ENCODE measurements around the gene FIGNL1. TPM values are rescaled to one million over a fixed set of nuclear protein-coding genes. Genes with fewer than 3 reads are reported as not detected.

The FIGNL1 gene
- total RNA-seq, 1 donor, result 20.3 TPM

DNA sequence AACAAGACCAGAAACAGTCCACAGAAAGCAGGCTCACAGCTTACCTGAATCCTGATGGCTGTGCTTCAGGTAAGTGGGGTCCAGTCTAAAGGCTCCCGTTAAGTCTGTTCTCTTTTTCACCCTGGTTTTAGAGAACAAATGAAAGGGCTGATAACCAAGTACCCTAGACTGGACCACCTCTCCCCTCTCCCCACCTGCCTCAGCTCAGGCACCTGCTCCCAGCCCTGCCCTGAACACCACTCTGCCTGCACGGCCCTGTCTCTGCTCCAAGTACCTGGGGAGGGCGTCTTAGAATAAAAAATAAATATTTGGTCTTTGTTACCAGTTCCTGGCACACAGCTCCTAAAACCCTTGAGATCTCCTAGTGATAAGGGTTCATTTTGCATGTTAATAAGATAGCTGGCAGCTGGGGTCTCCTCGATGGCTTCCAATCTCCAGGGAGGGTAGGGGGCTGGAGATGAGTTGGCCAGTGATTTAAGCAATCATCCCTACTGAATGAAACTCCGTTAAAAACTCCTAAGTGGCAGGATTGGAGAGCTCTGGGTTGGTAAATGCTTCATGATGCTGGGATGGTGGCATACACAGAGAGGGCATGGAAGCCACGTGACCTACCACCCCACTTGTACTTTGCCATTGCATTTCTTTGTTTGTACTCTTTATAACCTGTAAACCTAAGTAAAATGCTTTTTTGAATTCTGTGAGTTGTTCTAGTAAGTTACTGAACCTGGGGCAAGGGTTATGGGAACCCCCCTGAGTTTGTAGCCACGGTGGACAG, 29.8 kb upstream of the FIGNL1 start:
- TF ChIP-seq, protein P1, sequence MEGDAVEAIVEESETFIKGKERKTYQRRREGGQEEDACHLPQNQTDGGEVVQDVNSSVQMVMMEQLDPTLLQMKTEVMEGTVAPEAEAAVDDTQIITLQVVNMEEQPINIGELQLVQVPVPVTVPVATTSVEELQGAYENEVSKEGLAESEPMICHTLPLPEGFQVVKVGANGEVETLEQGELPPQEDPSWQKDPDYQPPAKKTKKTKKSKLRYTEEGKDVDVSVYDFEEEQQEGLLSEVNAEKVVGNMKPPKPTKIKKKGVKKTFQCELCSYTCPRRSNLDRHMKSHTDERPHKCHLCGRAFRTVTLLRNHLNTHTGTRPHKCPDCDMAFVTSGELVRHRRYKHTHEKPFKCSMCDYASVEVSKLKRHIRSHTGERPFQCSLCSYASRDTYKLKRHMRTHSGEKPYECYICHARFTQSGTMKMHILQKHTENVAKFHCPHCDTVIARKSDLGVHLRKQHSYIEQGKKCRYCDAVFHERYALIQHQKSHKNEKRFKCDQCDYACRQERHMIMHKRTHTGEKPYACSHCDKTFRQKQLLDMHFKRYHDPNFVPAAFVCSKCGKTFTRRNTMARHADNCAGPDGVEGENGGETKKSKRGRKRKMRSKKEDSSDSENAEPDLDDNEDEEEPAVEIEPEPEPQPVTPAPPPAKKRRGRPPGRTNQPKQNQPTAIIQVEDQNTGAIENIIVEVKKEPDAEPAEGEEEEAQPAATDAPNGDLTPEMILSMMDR (IDR thresholded peaks at IDR 0.05; ENCODE audit: insufficient read depth, low read depth, low read length), result no peak

DNA sequence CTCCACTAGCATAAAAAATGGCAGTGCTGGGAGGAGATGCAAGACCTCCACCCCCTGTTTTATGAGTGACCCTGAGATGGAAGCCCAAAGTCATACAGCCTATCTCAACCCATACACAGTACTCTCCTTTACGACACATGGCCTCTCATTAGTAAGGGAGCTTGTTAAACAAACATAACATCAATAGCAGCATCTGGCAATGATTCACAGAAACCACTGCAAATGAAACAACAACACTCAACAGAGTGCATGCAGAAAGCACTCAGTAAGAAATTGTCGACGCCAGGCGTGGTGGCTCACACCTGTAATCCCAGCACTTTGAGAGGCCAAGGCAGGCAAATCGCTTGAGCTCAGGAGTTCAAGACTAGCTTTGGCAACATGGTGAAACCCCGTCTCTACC, 27.5 kb upstream of the FIGNL1 start:
- peak; percentile 50 for DNase-seq (ENCODE audit: low read depth)
- TF ChIP-seq, protein P1 (IDR thresholded peaks at IDR 0.05; ENCODE audit: insufficient read depth, low read depth, low read length), result no peak
- no peak overlapping the region for H3K4me3 ChIP-seq (ENCODE audit: low read depth, low read length)

More for the DNA sequence above, 29.8 kb upstream of the FIGNL1 start:
- DNase-seq (ENCODE audit: low read depth), result no peak
- H3K4me3 ChIP-seq (ENCODE audit: low read depth, low read length), result no peak overlapping the region

DNA sequence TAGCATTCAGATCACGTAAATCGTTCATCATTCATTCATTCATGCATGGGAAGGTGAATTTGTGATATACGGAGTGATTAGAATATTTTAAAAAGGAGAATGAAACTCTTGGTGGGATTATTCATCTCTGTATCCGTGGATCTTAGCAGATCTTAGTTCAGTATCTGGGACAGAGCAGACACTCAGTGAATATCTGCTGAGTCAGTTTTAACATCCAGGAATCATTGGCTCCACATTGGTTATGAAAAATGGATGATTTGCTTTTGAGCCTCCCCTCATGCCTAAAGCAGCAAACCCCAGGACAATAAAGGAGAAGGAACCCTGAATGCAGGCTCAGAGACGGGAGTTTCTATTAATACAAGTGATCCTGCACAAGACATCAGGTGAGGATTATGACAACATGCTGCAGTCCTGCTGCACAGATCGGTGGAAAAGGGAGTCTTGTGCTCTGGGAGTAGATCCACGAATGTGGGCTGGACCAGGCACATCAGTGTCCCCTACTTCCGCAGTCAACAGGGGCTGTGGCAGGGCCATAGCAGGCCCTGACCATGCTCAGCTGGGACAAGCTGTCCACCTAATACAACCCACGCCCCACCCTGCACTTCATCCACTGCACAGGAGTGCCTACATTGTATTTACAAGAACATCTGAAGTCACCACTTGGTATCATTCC, 26.9 kb upstream of the FIGNL1 start:
- no peak for DNase-seq (ENCODE audit: low read depth)
- no peak overlapping the region for H3K4me3 ChIP-seq (ENCODE audit: low read depth, low read length)

DNA sequence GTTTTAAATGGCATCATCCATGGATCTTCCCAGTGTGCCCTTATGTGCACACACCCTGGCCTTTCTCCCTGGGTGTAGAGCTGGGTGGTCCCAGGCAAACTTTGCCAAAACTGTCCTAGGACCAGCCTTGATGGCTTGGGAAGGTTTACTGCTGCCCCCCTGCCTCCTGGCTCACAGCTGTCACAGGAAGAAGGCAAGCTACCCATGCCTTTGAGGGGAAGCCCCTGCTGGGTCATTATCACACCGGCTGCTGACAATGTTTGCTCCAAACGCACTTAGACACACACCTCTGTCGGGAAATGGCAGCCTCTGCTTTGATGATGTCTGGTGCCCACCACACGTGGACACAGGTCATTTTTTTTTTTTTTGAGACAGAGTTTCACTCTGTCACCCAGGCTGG, 25.2 kb upstream of the FIGNL1 start:
- DNase-seq (ENCODE audit: low read depth), result no peak
- no peak overlapping the region for H3K4me3 ChIP-seq (ENCODE audit: low read depth, low read length)
- TF ChIP-seq, protein P1 (IDR thresholded peaks at IDR 0.05; ENCODE audit: insufficient read depth, low read depth, low read length), result no peak

More for the DNA sequence above, 26.9 kb upstream of the FIGNL1 start:
- TF ChIP-seq, protein P1 (IDR thresholded peaks at IDR 0.05; ENCODE audit: insufficient read depth, low read depth, low read length), result no peak

DNA sequence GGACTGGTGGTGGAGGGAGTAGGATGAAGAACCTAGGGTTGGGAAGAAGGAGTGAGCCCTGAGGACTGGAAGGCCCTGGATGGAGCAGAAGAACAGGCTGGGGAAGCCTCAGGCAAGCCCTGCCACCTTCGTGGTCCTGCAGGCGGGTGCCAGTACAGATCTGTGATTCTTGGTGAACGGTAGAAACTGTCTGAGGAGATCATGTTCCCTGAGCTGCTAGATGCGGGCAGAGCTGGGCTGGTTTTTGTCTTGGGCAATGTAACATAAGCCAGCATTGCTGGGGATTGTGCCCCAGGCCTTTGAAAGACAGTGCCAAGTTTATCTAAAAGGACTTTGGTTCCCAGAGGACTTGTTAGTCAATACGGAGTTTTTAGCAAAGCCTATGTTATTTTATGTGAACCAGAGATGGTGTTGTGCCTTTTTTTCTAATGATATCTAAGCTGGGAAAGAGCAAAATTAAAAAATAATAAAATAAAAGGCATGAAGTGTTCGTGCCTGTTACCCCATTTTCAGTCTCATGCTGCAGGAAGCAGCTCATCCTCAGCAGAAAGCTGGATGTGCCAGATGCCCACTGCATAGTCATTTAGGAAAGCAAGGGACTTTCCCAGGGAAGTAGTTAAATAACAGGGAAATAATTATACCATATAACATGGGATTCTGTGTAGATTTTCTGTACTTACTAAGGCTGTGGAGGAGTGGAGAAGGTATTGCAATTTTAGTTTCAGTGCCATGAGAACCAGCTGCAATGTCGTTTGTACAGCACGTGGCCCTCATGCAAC, 24.4 kb upstream of the FIGNL1 start:
- H3K4me3 ChIP-seq (ENCODE audit: low read depth, low read length), result no peak overlapping the region
- TF ChIP-seq, protein P1 (IDR thresholded peaks at IDR 0.05; ENCODE audit: insufficient read depth, low read depth, low read length), result no peak
- DNase-seq (ENCODE audit: low read depth), result no peak

DNA sequence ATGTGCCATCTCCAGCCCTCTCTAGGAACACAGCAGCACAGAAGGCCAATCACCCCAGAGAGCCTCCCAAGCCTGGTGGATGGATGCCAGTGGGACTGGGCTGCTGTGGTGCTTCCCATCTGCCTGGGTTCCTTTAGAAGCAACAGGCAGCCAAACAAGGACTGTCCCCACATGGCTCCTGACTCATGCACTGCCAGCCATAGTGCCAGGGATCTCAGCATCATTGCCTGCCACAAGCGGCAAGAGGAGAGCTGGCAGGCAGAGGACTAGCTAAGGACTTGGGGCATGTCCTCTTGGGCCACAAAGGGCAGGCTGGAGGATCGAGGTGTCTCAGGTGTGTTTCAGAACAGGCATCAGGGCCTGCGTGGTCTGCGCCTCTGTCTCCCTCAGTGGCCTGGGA, 23.4 kb upstream of the FIGNL1 start:
- DNase-seq (ENCODE audit: low read depth), result no peak
- TF ChIP-seq, protein P1 (IDR thresholded peaks at IDR 0.05; ENCODE audit: insufficient read depth, low read depth, low read length), result no peak
- H3K4me3 ChIP-seq (ENCODE audit: low read depth, low read length), result no peak overlapping the region
